GM23248 (cell line): ENCODE measurements around the gene SNRNP200.

ENCODE experiments used
- EZH2 ChIP-seq: fragments of 200-600 bp; sonication (generic); IDR thresholded peaks from 2 replicates; pipeline ENCODE4 v1.6.1; 2018; ENCODE audit warnings: antibody characterized with exemption, mild to moderate bottlenecking; ENCODE audit not compliant: insufficient read depth, poor library complexity, severe bottlenecking
- EZH2phosphoT487 ChIP-seq: fragments of 200-600 bp; sonication (generic); IDR thresholded peaks from 2 replicates; pipeline ENCODE4 v1.6.1; 2018; ENCODE audit warnings: antibody characterized with exemption, moderate library complexity, mild to moderate bottlenecking, low read depth; ENCODE audit not compliant: insufficient read depth

- TF ChIP-seq EZH2 (no peak), EZH2phosphoT487 (no peak)
Measured at GRCh38 chr2:96287273-96287856, 18.0 kb downstream of the SNRNP200 start.
